Tibial artery (tissue), 4 donors: ENCODE measurements around the gene CBARP.
A peak's percentile ranks its signal among the peaks of the same experiment; 100 is the strongest.

ENCODE experiments used
- DNase-seq, 2 donors: peaks; one replicate each; pipeline ENCODE4 v3.0.0-alpha.2; 2019
- H3K27ac ChIP-seq, 2 donors: fragments of 200-600 bp; sonication (generic) in 1 of 2; 1 replicate in 1 of 2; 2 replicates in 1 of 2; pipeline ENCODE4 v1.5.1; 2018 to 2019; ENCODE audit warnings: mild to moderate bottlenecking in 1 of 2
- H3K27me3 ChIP-seq, 2 donors: fragments of 200-600 bp; sonication (generic) in 1 of 2; one replicate each; pipeline versions ENCODE4 v1.5.1 to v1.6.0; 2016 to 2019
- H3K36me3 ChIP-seq, 3 donors: fragments of 200-600 bp; sonication (generic) in 2 of 3; one replicate each; pipeline ENCODE4 v1.5.1; 2016 to 2019; ENCODE audit warnings: mild to moderate bottlenecking in 2 of 3
- H3K4me1 ChIP-seq, 4 donors: fragments of 200-600 bp; sonication (generic) in 2 of 4; 1 replicate in 3 of 4; 2 replicates in 1 of 4; pipeline ENCODE4 v1.5.1; 2016 to 2019
- H3K4me3 ChIP-seq, 2 donors: fragments of 200-600 bp; sonication (generic) in 1 of 2; 1 replicate in 1 of 2; 2 replicates in 1 of 2; pipeline ENCODE4 v1.5.1; 2018 to 2019; ENCODE audit warnings: mild to moderate bottlenecking in 2 of 2
- H3K9me3 ChIP-seq, 3 donors: fragments of 200-600 bp; sonication (generic) in 1 of 3; one replicate each; pipeline ENCODE4 v1.5.1; 2016 to 2019
- intact Hi-C: fragments of 100-400 bp; cut with DNase I; formaldehyde crosslinking; loops from one replicate; pipeline ENCODE4 v1.15.0; 2023; ENCODE audit warnings: low total_unique reads
- TF ChIP-seq, protein P1 (sequence below), 2 experiments: fragments of 200-600 bp in 1 of 2; fragments of 450-650 bp in 1 of 2; IDR thresholded peaks; one replicate each; pipeline ENCODE4 v1.5.1; 2017 to 2019; ENCODE audit warnings: antibody characterized with exemption in 2 of 2, mild to moderate bottlenecking in 1 of 2, moderate library complexity in 1 of 2

CBARP gene

DNA sequence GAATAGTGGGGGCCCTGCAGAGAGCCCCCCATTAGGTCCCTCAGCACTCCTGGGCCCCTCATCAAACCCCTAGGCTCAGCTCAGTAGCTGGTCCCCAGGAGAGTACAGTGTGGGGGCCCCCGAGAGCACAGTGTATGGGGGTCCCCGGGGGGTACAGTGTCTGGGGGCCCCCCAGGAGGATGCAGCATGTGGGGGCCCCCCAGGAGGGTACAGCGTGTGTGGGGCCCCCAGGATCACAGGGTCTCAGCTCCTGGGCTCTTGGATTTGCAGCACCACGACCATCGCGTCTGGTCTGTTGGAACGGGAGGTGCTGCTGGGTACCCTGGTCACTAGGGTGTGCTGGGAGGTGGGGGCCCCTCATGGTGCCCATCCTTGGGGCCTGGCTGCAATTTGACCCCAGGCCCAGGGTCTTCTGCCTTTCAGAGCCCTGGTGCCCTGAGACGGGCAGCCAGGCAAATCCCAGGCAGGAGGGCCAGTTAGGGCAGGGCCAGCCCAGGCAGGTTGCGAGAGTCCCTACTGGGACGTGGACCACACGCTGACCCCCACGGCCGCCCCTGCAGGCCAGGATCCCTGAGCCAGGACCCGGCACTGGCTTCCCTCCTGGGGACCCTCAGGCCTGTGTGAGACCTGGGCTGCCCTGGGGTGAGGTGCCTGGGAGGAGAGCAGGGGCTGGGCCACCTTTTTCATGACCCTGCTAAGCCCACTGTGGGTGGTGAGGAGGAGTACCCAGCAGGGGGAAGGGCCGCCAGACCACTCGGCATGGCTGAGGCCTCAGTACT is 13.6 kb downstream of the CBARP start:
- H3K27ac ChIP-seq: no peak overlapping the region
- no peaks in the 10 kb centered on the region for H3K27me3 ChIP-seq
- H3K4me1 ChIP-seq: peaks cover 0 to 36% (median 22%) of the 10 kb centered on the region in 4 donors
- intact Hi-C loops: no loop called here
- H3K4me3 ChIP-seq: no peak overlapping the region
- TF ChIP-seq, protein P1, sequence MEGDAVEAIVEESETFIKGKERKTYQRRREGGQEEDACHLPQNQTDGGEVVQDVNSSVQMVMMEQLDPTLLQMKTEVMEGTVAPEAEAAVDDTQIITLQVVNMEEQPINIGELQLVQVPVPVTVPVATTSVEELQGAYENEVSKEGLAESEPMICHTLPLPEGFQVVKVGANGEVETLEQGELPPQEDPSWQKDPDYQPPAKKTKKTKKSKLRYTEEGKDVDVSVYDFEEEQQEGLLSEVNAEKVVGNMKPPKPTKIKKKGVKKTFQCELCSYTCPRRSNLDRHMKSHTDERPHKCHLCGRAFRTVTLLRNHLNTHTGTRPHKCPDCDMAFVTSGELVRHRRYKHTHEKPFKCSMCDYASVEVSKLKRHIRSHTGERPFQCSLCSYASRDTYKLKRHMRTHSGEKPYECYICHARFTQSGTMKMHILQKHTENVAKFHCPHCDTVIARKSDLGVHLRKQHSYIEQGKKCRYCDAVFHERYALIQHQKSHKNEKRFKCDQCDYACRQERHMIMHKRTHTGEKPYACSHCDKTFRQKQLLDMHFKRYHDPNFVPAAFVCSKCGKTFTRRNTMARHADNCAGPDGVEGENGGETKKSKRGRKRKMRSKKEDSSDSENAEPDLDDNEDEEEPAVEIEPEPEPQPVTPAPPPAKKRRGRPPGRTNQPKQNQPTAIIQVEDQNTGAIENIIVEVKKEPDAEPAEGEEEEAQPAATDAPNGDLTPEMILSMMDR (IDR thresholded peaks at IDR 0.05): no peak
- DNase-seq: no peak
- H3K36me3 ChIP-seq: peaks cover 50 to 92% (median 77%) of the 10 kb centered on the region in 3 donors
- H3K9me3 ChIP-seq: no peaks in the 10 kb centered on the region

DNA sequence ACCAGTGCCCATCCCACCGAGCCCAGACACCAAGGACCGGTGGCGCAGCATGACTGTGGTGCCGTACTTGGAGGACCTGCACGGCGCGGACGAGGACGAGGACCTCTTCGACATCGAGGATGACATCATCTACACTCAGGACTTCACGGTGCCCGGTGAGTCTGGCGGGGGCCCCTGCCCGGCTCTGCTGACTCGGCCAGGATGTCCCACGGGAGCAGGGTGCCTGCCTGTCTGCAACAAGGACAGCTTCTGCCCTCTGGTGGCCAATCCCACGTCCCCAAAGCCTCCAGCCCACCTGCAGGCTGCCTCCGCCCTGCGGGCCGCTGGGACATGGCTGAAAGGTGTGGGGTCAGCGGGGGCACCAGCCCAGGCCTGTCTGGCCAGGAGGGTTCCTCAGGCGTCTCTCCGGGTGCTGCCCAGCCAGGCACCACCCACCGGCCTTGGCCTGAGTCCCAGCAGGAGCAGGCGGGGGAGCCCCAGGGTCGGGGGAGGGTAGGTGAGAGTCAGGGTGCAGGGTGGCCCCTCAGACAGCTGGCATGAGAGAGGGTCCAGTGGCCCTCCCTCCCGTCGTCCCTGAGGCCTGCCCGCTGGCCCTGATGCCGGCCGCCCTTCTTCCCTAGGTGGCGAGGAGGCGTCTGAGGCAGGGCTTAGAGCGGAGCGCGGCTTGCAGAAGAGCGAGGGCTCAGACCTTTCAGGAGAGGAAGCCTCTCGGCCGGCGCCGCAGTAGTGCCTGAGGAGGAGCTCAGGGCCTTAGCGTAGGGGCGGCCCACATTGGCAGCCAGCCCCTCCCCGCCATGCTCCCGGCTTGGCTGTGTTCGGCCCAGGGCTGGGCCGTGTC is 14.6 kb downstream of the CBARP start:
- no peak overlapping the region for H3K27ac ChIP-seq
- TF ChIP-seq, protein P1 (IDR thresholded peaks at IDR 0.05): peak; percentile 19 to 42
- H3K27me3 ChIP-seq: no peaks in the 10 kb centered on the region
- intact Hi-C loops: no loop called here
- H3K4me3 ChIP-seq: no peak overlapping the region
- no peaks in the 10 kb centered on the region for H3K9me3 ChIP-seq
- peaks cover 5 to 46% (median 32%) of the 10 kb centered on the region in 4 donors for H3K4me1 ChIP-seq
- peaks cover 50 to 86% (median 76%) of the 10 kb centered on the region in 3 donors for H3K36me3 ChIP-seq
- no peak for DNase-seq

DNA sequence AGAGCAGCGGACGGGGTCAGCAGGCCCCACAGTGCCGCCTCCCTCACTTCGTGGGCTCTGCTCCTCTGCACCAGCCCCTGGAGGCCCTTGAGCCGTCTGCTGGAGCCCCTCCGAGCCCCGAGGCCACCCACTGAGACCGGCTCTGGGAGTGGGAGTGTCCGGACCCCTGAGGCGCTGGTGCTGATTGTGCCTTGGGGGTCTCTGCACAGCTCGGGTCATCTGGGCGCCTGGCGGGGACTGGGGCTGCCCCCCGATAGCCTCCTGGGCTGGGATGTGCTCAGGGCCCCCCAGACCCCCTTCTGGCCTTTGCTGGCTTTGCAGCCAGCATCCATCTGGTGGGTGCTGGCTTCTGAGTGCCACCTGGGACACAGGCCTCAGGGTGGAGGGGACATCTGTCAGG is 15.4 kb downstream of the CBARP start:
- Histone ChIP-seq H3K36me3 (peaks cover 41 to 77% (median 67%) of the 10 kb centered on the region in 3 donors), H3K4me3 (no peak overlapping the region), H3K9me3 (no peaks in the 10 kb centered on the region), H3K27me3 (no peaks in the 10 kb centered on the region), H3K27ac (peak overlapping the region in 1 of 2 donors; percentile 94), H3K4me1 (peaks cover 5 to 54% (median 40%) of the 10 kb centered on the region in 4 donors)
- DNase-seq: no peak
- TF ChIP-seq, protein P1 (IDR thresholded peaks at IDR 0.05): no peak
- intact Hi-C loops: no loop called here

DNA sequence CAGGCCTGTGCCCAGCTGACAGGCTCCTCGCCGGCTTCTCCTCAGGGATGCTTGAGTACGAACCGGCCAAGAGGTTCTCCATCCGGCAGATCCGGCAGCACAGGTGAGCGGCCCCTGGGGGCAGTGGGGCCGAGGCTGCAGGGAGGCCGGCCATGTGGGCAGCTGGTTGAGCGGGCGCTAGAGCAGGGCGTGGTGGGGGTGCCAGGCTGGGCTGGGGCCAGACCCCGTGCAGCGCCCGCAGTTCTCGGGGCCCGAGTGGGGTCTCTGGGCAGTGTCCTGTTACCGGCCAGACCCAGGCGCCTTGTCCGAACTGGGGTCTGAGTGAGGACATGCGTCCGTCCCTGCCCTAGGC is 15.9 kb downstream of the CBARP start:
- Histone ChIP-seq H3K27me3 (no peaks in the 10 kb centered on the region), H3K36me3 (peaks cover 40 to 72% (median 62%) of the 10 kb centered on the region in 3 donors), H3K4me3 (no peak overlapping the region), H3K9me3 (no peaks in the 10 kb centered on the region), H3K27ac (peak overlapping the region; percentile 11 to 94), H3K4me1 (peaks cover 5 to 60% (median 45%) of the 10 kb centered on the region in 4 donors)
- TF ChIP-seq, protein P1 (IDR thresholded peaks at IDR 0.05): no peak
- DNase-seq: no peak
- intact Hi-C loops: no loop called here

DNA sequence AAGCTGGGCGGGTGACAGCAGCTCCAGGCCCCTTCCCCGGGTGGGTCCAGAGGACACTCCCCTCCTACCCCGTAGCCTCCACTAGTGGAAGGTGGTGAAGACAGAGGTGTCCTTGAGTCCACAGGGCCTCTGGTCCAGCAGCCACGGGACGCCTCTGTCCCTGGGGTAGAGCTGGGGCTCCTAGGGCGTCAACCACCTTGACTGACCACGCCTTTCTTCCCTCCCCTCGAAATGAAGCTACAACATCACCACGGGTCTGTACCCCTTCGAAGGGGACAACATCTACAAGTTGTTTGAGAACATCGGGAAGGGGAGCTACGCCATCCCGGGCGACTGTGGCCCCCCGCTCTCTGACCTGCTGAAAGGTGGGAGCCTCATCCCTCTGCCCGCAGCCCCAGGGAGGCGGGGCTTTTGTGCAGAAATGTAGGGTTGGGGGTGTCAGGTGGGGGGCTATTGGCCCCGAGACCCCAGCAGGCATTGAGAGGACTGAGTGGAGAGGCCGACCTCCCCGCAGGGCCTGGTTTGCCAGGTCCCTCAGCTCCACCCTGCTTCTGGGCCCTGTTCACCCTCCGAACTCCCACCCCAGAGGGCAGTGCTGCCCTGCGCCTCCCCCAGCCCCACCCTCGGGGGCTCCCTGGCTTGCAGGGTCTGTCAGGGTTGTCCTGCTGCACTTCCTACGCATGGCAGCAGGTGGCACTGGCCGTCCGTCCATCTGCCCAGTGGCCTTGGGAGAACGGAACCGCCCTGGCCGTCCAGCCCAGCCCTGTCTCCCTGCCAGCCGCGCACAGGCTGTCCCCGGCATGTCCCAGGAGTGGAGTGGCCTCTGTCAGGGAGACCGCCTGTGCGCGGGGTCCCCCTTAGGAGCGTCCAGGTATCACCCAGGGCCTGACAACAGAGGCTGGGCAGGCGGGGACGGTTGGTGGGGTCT is 16.6 kb downstream of the CBARP start:
- H3K36me3 ChIP-seq: peaks cover 33 to 66% (median 57%) of the 10 kb centered on the region in 3 donors
- peak overlapping the region; percentile 21 to 94 for H3K27ac ChIP-seq
- H3K9me3 ChIP-seq: no peaks in the 10 kb centered on the region
- H3K4me1 ChIP-seq: peaks cover 5 to 66% (median 51%) of the 10 kb centered on the region in 4 donors
- H3K4me3 ChIP-seq: no peak overlapping the region
- peak in 1 of 2 donors; percentile 89 for DNase-seq
- TF ChIP-seq, protein P1 (IDR thresholded peaks at IDR 0.05): peak; percentile 59 to 65
- no peaks in the 10 kb centered on the region for H3K27me3 ChIP-seq
- intact Hi-C loops: no loop called here
